NT2/D1 (cell line): ENCODE data around the gene TEX47.

Experiments used
- SUZ12 ChIP-seq: IDR thresholded peaks from 2 replicates; pipeline ENCODE4 v1.6.1; 2011; ENCODE audit not compliant: insufficient read length, insufficient read depth; ENCODE audit errors: extremely low read depth
- YY1 ChIP-seq: IDR thresholded peaks from 2 replicates; pipeline ENCODE4 v1.6.1; 2011; ENCODE audit not compliant: insufficient read length, insufficient read depth
- ZNF274 ChIP-seq: IDR thresholded peaks from 2 replicates; pipeline ENCODE4 v1.6.1; 2011; ENCODE audit warnings: mild to moderate bottlenecking, low read depth, low read length

- TF ChIP-seq ZNF274 (no peak), YY1 (no peak), SUZ12 (no peak)
Observed at GRCh38 chr7:88806280-88807037, 10.9 kb upstream of the TEX47 start.
